K562 (cell line): ENCODE data around the gene CDCA3. TPM values are rescaled to one million over a fixed set of nuclear protein-coding genes. Genes with fewer than 3 reads are reported as not detected.

ENCODE experiments used
- C11orf30 ChIP-seq: fragments of 450-650 bp; IDR thresholded peaks from 2 replicates; pipeline ENCODE4 v1.6.1; 2016; ENCODE audit warnings: low read depth, mild to moderate bottlenecking
- CHD1 ChIP-seq: fragments of 200-600 bp; sonication (generic); IDR thresholded peaks from one replicate; pipeline ENCODE4 v1.6.1; 2012; ENCODE audit warnings: mild to moderate bottlenecking, moderate library complexity, low read length, inconsistent platforms
- COPS2 ChIP-seq: fragments of 450-650 bp; conservative IDR thresholded peaks from 2 replicates; pipeline ENCODE4 v1.6.1; 2016; ENCODE audit warnings: mild to moderate bottlenecking, moderate library complexity
- CTBP1 ChIP-seq: fragments of 450-650 bp; IDR thresholded peaks from 2 replicates; pipeline ENCODE4 v1.6.1; 2016; ENCODE audit warnings: borderline replicate concordance
- DACH1 ChIP-seq: fragments of 450-650 bp; IDR thresholded peaks from 2 replicates; pipeline ENCODE4 v1.6.1; 2018; ENCODE audit not compliant: partially characterized antibody
- ETV1 ChIP-seq: fragments of 450-650 bp; conservative IDR thresholded peaks from 2 replicates; pipeline ENCODE4 v1.6.1; 2016; ENCODE audit warnings: missing genetic modification characterization, control low read depth, low read depth, missing compliant biosample characterization
- FOSL1 ChIP-seq: fragments of 200-800 bp; sonication (Bioruptor generic); conservative IDR thresholded peaks from 2 replicates; pipeline ENCODE4 v1.6.1; 2016; ENCODE audit warnings: missing genetic modification characterization, missing compliant biosample characterization
- JUNB ChIP-seq: fragments of 450-650 bp; formaldehyde crosslinking; conservative IDR thresholded peaks from 2 replicates; pipeline ENCODE4 v1.4.0; 2020; ENCODE audit warnings: mild to moderate bottlenecking
- MLLT1 ChIP-seq, 2 experiments: fragments of 450-650 bp; IDR thresholded peaks; 2 replicates each; pipeline ENCODE4 v1.6.1; 2016
- MNT ChIP-seq, 2 experiments: fragments of 450-650 bp; conservative IDR thresholded peaks; 2 replicates each; pipeline ENCODE4 v1.6.1; 2017; ENCODE audit warnings: mild to moderate bottlenecking in 2 of 2, moderate library complexity in 2 of 2
- MTA1 ChIP-seq: fragments of 450-650 bp; IDR thresholded peaks from 2 replicates; pipeline ENCODE4 v1.6.1; 2017; ENCODE audit warnings: borderline replicate concordance
- NR0B1 ChIP-seq: fragments of 450-650 bp; IDR thresholded peaks from one replicate; pipeline ENCODE4 v1.6.1; 2018; ENCODE audit warnings: mild to moderate bottlenecking, moderate library complexity; ENCODE audit not compliant: partially characterized antibody
- PCBP1 ChIP-seq: fragments of 200-400 bp; formaldehyde crosslinking; IDR thresholded peaks from 2 replicates; pipeline ENCODE4 v1.6.1; 2018; ENCODE audit warnings: mild to moderate bottlenecking, low read depth, low read length; ENCODE audit not compliant: poor library complexity, severe bottlenecking
- PHF21A ChIP-seq: fragments of 450-650 bp; IDR thresholded peaks from 2 replicates; pipeline ENCODE4 v1.6.1; 2017; ENCODE audit warnings: low read depth, borderline replicate concordance
- SMAD1 ChIP-seq: fragments of 150-350 bp; IDR thresholded peaks from 2 replicates; pipeline ENCODE4 v1.6.1; 2014; ENCODE audit warnings: low read length, low read depth; ENCODE audit not compliant: partially characterized antibody
- SMARCA5 ChIP-seq: fragments of 450-650 bp; IDR thresholded peaks from 2 replicates; pipeline ENCODE4 v1.6.1; 2016
- SMC3 ChIP-seq: conservative IDR thresholded peaks from 2 replicates; pipeline ENCODE4 v1.6.1; 2011; ENCODE audit warnings: low read depth, low read length, improper control_type of control experiment; ENCODE audit not compliant: insufficient read depth
- SOX6 ChIP-seq: fragments of 450-650 bp; IDR thresholded peaks from 2 replicates; pipeline ENCODE4 v1.6.1; 2014; ENCODE audit warnings: mild to moderate bottlenecking
- TFAP4 ChIP-seq: sonication (generic); formaldehyde crosslinking; IDR thresholded peaks from 2 replicates; pipeline ENCODE4 v1.8.0; 2022; ENCODE audit warnings: missing genetic modification reagents, mild to moderate bottlenecking, moderate library complexity, borderline replicate concordance
- TFE3 ChIP-seq: fragments of 450-650 bp; formaldehyde crosslinking; IDR thresholded peaks from 2 replicates; pipeline ENCODE4 v1.4.0; 2020; ENCODE audit warnings: mild to moderate bottlenecking, mixed read lengths
- ZFP36 ChIP-seq: fragments of 150-350 bp; IDR thresholded peaks from 2 replicates; pipeline ENCODE4 v1.6.1; 2018; ENCODE audit warnings: low read length, low read depth; ENCODE audit not compliant: partially characterized antibody
- polyA plus RNA-seq, 8 experiments: library from polyadenylated mRNA; depleted of rRNA in 4 of 8; stranded (reverse) in 5 of 8; unstranded in 3 of 8; fragments of >200 nt; fragmentation: Nextera tagmentation in 2 of 8; fragmentation: Illumina TruSeq in 1 of 8; extraction: Ambion mirVana in 2 of 8; extraction: Trizol in 1 of 8; gene quantifications; 2 replicates each; pipeline versions ENCODE4 v1.2.1 to v1.2.3, GENCODE V29; 2011 to 2014; ENCODE audit warnings: inconsistent platforms in 1 of 8, missing spikeins in 1 of 8
- total RNA-seq, 7 experiments: library from RNA; depleted of rRNA in 6 of 7; stranded (reverse); fragments of >200 nt in 6 of 7; fragmentation: Illumina TruSeq in 2 of 7; extraction: Trizol in 2 of 7; gene quantifications; 2 replicates each; pipeline versions ENCODE4 v1.2.1 to v1.2.3, GENCODE V29; 2011 to 2021; ENCODE audit warnings: low replicate concordance in 1 of 7

Gene CDCA3
- total and polyA plus RNA-seq, 9 of the 15 experiments (the other 6 are each of a cell fraction or from before 2014, with no cell fraction given) = 24.2 to 80.8 (median 55.1) TPM

- TF ChIP-seq DACH1 (no peak), SMC3 (no peak), SMAD1 (no peak), PHF21A (no peak), COPS2 (no peak), CHD1 (no peak), MNT (conservative IDR thresholded peaks at IDR 0.05) (peak; percentile 29 to 60; a peak in 3 of 4 replicates), CTBP1 (no peak), C11orf30 (no peak), ZFP36 (no peak), TFE3 (no peak), MLLT1 (IDR thresholded peaks at IDR 0.05) (no peak), FOSL1 (tag) (peak; percentile 40; the same call in 1 of the 2 replicates), SMARCA5 (no peak), TFAP4 (CRISPR knock-in tag) (peak; percentile 66; the same call in 1 of the 2 replicates), PCBP1 (peak; percentile 62), JUNB (CRISPR knock-in tag) (no peak), SOX6 (no peak), MTA1 (no peak), NR0B1 (no peak), ETV1 (no peak)
These were observed 22.3 kb upstream of the CDCA3 start, which contains the start of gene SPSB2 (continued) for GRCh38 chr12:6873094-6874014.
